HG03064 (cell line): Measurements from ENCODE around the gene AMER2.

Source experiments
- ATAC-seq: cut with Tn5 transposase; IDR thresholded peaks from one replicate; pipeline ENCODE4 v1.9.1; 2021; ENCODE audit warnings: low read depth; ENCODE audit not compliant: unreplicated experiment

The AMER2 gene, protein sequence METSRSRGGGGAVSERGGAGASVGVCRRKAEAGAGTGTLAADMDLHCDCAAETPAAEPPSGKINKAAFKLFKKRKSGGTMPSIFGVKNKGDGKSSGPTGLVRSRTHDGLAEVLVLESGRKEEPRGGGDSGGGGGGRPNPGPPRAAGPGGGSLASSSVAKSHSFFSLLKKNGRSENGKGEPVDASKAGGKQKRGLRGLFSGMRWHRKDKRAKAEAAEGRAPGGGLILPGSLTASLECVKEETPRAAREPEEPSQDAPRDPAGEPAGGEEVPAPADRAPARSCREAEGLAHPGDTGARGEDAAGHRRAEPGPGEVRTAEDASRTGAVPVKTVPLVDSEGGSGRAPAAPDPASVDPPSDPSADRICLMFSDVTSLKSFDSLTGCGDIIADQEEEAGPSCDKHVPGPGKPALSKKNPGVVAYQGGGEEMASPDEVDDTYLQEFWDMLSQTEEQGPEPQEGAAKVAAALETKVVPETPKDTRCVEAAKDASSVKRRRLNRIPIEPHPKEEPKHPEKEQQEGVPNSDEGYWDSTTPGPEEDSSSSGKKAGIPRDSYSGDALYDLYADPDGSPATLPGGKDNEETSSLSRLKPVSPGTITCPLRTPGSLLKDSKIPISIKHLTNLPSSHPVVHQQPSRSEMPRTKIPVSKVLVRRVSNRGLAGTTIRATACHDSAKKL

DNA sequence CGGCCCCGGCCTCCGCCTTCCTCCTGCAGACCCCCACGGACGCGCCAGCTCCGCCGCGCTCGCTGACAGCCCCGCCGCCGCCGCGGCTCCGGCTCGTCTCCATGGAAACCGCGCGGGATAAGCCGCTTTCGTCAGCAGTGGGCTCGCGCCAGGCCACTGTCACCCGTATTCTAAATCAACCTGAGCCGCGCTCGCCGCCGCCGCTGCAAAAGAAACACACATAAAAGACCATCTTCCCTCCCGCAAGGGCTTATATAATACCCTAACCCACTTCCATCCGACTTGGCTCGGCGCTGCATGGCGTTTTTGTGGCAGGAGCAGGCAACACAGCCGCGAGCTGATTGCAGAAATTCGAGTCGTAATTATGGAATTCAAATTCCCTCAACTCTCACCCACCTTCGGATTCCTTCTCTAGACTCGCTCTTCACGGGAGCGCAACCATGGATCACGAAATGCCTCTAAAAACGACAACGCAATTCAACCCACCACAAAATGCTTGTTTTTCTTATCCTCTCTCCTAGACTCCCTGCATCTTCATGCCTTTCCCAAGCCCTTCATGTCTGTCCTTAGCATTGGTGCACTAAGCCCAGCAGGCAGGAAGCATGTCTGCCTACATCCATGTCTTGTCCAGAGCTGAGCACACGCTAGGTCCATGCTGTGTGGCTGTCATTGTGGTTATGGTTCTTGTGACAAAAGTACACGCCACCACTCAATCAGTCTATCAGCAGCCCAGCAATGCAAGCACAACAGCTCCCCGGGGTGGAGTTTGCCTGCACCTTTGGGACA lies at the start of gene AMER2:
Gene AMER2 (minus strand): TSS at position 772 of the 786 bp plus-strand sequence. CDS start 669 bp downstream, at position 103.
- ATAC-seq: no peak

GRCh38 chr13:25218019-25218418 lies 45.9 kb upstream of the AMER2 start:
- no peak for ATAC-seq

- no peak for ATAC-seq
Measured at GRCh38 chr13:25217023-25217885, 45.2 kb upstream of the AMER2 start.

DNA sequence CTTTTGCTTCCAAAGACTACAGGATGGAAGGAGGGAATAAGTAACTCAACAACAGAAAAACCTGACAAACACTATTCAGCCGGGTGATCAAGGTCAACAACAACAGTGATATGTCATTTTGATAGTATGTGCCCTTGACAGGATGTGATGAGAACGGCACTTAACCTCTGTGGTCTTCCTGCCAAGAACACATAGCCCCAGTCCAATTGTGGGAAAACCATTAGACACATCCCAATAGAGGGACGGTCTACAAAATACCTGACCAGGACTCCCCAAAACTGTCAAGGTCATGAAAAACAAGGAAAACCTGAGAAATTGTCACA lies 43.1 kb upstream of the AMER2 start:
- ATAC-seq: no peak

DNA sequence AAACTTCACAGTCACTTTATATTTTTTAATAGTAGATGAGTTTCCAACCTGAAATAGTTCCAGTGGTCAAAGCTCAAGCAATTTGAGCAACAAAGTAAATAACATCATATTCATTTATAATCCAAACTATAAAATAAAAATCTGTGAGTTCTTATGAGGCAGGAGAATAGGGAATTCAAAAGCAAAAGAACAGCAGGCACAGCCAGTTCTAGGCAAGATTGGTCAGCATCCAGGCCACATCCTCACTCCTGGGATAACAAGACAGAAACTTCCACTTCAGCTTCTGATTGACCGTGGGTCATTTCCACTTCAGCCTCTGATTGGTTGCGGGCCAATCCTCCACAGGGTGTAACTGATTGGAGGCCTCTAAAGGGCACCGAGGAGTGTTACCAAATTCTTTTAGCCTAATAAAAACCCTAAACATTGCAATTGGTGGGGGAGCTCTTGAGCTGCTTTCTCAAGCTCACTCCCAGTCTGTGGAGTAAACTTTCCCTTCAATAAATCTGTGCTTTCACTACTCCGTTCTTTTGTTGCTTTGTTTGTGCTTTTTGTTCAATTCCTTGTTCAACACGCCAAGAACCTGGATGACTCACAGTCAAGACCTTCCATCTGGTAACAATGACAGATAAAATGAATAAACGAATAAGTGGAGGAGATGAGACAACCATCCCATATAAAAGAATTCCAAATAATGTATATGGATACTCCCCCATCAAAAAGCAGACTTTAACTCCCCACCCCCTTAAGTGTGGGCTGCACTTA lies 42.6 kb upstream of the AMER2 start:
- ATAC-seq: no peak

GRCh38 chr13:25213715-25214114 lies 41.6 kb upstream of the AMER2 start:
- ATAC-seq: no peak

- no peak for ATAC-seq
Measured at GRCh38 chr13:25210842-25211569, 38.9 kb upstream of the AMER2 start.

DNA sequence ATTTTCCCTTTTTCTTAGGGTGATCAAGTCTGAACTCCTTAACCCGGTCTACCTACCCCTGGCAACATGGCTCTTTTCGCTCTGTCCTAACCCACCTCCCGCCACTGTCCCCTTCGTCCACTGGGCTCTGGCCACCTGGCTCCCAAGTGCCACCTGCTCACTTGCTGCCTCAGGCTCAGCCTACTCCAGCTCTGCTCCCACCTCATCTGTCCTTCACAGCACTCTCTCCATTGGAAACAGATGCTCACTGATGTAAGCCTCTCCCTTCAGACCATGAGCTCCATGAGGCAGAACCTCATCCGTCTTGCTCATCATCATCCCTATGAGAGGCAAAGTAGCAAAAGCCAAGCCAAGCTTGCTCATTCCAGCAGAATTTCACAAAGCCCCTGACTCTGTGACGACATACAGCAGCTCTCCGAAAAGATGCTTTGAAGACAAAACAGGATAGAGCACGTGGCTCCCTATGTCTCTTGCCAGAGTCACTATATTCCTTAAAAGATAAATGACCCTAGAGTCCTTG lies 35.3 kb upstream of the AMER2 start:
- ATAC-seq: no peak

- no peak for ATAC-seq
Measured at GRCh38 chr13:25204863-25205262, 32.8 kb upstream of the AMER2 start.

DNA sequence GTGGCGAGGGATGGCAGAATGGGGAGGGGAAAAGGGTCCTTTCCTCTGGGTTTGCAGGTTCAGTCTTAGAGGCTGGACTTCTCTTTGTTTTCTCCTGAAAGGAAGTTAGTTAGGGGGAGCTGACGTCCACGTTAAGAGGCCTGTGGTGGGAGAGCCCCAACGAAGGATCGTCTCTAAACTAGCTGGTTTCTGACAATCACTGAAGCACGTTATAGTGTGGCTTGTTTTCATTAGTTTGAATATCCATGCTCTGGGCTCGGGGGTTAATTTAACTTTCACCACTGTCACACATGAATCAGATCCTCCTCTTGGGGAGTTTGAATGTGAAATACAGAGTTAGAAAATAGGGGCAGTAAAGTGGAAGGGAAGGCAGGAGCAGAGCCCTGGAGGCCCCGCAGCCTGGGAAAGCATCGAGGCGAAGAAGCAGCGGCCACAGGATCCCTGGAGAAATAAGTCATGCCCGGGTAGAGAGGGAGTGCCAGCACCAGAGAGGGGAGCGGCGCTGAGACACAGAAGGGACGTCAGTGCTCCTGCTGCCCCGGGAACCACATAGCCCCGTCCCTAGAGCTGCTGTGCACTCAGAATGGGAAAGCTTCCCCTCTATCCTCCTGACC lies 31.1 kb upstream of the AMER2 start:
- no peak for ATAC-seq

DNA sequence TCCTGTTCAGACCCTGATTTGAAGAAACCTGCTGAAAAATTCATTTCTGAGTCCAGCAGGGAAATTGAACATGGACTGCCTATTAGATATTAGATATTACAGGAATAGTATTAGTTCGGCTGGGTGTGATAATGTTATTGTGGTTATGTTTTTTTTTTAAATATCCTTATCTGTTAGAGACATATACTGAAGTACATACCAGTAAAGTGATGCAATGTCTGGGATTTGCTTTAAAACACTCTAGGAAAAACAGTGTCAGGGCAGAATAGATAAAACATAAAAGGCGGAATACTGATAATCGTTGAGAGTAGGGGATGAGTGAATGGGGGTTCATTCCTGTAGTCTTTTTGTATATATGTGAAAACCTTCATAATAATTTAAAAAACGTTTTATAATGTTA lies 28.7 kb upstream of the AMER2 start:
- no peak for ATAC-seq

DNA sequence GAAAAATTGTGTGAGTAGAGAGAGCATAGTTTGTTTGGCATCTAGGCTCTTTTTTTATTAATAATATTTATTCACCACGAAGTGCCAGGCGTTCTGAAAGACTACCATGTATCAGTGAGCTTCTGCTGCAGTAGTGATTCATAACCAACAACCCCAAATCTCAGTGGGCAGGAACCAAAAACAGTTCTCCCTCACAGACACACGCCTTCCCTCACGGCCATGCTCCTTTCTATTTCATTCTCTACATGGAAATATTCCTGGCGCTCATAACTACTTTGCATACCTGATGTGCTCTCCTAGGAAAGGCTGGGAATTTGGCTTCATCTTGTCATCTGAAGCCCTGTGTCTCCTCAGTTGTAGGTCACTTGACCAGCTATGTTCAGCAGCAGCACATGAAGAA lies 26.6 kb upstream of the AMER2 start:
- ATAC-seq: no peak

DNA sequence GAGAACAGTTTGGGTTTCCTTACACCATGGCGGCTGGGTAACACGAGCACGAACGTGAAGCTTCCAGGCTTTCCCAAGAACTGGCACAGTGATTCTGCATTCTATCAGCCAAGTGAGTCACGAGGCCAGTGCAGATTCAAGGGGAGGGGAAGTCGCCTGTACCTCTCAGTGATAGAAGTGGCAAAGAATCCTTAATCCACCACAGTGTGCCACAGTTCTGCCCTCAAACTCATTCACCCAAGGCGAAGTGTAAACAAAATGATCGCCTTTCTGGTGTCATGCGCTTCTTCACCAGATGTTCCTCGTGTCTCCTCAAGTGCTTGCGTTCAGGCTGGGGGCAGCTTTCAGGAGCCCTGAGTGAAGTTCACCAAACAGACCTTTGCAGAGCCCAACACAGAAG lies 24.9 kb upstream of the AMER2 start:
- ATAC-seq: no peak

DNA sequence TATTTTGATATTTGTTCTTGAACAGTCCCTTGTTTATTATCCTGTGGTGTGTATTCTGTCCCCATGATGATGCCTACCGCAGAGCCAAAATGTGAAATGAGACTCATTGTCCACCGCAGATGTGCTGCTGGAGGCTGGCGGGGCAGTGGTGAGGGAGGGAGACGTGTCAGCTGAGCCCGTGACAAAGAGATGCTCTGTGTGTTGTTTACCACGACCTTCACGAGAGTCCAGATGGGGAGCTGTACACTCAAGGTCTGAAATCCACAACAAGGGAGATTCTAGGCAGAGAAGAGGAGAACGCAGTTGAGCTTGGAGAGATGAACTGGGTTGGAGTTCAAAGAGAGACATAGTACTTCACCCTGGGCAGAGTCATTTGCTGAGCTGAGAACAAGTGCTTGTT lies 20.8 kb upstream of the AMER2 start:
- no peak for ATAC-seq

DNA sequence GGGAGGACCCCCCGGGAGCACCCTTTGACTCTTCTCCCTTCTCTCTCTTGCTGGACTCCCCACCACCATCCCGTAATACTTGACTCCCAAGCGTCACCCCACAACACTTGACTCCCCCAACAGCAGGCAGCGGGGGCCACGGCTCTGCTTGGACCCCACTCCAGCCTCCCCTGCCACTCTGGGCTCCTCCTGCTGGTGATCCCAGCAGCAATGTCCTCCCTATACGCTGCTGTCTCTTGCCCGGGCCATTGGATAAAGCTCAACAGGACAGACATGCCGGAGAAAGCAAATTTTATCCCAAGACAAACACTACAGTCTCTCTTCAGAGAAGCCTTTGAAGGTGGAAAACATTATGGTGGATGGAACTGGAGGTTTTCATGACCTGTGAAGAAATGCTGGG lies 20.4 kb upstream of the AMER2 start:
- no peak for ATAC-seq

- ATAC-seq: no peak
Measured at GRCh38 chr13:25192052-25192451, 20.0 kb upstream of the AMER2 start.

DNA sequence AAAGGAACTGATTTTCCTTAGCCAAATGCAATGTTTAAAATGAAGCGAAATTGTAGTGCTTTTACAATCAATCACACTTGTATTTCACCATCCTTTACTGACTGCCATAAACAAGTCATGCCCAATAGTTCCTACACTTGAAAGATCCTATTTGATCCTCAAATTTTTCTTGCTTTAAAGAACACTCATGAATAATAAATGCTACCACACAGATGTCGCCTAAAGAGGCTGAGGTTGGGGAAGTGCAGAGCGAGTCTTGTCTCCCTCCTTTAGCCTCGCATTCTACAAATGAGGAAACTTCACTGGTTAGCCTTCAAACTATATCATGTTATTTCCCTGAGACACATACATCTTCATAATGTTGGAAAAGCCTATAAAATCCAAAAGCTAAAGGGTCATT lies 18.7 kb upstream of the AMER2 start:
- no peak for ATAC-seq

DNA sequence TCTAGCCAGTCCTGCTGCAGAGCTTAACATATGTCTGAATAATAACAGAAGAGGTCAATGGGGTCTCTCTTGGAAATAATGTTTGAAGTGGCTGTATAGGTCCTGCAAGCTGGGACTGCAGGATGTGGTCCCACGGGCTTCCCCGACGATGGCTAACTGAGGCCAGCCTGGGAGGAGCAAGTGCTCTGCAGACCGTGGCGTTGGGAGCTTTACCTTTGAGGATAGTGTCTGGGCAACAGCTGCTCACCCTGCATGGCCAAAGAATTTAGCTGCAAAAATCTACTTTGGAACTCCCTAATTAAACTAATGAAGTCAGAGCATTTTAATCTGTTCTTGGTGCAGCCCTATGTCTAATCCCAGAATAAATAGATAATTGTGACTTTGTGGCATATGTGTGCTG lies 18.2 kb upstream of the AMER2 start:
- ATAC-seq: no peak

- ATAC-seq: no peak
Measured at GRCh38 chr13:25187596-25187995, 15.5 kb upstream of the AMER2 start.
